Fibroblast of peridontal ligament (primary cell): ENCODE measurements around the gene PSMD4.
"Not testable (repeated sequence)": the region's sequence is repeated elsewhere in the genome, so short reads cannot be mapped to it uniquely, and the experiment has no call there.

Experiments
- DNase-seq: peaks from one replicate; pipeline ENCODE4 v3.0.0-alpha.2; 2010; ENCODE audit errors: extremely low read depth

The PSMD4 gene

DNA sequence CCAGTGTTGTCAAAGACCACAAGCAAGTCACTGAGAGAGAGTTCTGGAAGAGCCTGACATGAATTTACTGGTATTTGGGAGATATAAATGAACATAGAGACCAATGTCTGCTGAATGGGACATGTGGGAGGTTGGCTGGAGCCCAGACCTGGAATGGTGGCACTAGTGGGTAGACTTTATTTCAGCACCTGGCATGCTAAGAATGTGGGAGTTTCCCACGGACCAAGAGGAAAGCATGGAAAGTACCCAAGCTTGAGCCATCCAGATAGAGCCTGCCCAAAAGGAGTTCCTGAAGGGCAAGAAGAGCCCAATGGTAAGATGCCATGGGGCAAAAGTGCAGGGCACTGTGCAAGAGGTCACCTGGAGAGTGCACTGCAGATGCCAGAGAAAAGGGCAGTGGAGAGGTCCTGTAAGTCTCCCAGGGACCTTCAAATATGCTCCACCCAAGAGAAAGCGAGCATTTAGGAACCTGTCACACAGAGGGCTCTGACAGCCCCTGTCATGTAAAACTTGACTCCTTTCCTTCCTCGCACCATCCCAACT, 19.5 kb downstream of the PSMD4 start:
- DNase-seq, result no peak

DNA sequence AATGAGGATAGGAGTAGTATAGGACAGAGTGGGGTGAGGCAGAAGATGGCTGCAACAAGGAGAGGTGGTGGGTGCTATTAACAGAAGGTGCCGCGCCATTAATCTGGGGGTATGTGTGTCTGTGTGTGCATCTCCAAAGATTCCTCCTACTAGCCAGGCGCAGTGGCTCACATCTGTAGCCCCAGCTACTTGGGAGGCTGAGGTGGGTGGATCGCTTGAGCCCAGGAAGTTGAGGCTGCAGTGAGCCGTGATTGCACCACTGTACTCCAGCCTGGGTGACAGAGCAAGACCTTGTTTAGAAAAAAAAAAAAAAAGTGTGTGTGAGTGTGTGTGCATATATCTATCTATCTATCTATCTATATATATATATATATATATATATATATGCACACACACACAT, 20.8 kb downstream of the PSMD4 start:
- DNase-seq, result not testable (repeated sequence)

- DNase-seq, result no peak
Observed at GRCh38 chr1:151277249-151277648, 22.7 kb downstream of the PSMD4 start.

GRCh38 chr1:151281225-151281968, 26.9 kb downstream of the PSMD4 start:
- peak; percentile 98 for DNase-seq

- DNase-seq, result peak; percentile 100
Observed at GRCh38 chr1:151281969-151282882, 27.7 kb downstream of the PSMD4 start, which contains the start of gene ZNF687. Gene ZNF687, plus strand, starts transcription at chr1:151282299. Its CDS starts 3,993 bp downstream, at chr1:151286292.

GRCh38 chr1:151282883-151283725, 28.6 kb downstream of the PSMD4 start:
- DNase-seq, result no peak

- DNase-seq, result no peak
Observed at GRCh38 chr1:151284013-151284577, 29.6 kb downstream of the PSMD4 start.

- DNase-seq, result no peak
Observed at GRCh38 chr1:151286619-151287340, 32.2 kb downstream of the PSMD4 start.

- no peak for DNase-seq
Observed at GRCh38 chr1:151287341-151287699, 32.8 kb downstream of the PSMD4 start.

GRCh38 chr1:151287767-151288500, 33.4 kb downstream of the PSMD4 start:
- no peak for DNase-seq

DNA sequence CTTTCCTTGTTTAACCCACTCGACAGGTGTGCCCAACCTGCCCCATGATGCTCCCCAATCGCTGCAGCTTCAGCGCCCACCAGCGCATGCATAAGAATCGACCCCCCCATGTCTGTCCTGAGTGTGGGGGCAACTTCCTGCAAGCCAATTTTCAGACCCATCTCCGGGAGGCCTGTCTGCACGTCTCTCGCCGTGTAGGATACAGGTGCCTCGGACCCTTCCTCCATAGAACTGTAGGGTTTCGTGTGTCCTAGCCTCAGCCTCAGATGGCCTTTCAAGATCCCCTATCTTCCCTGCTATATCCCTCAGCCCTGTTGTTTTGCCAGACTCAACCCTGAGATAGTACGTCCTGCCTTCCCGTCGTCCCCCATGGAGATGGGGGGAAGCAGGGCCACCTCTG, 34.0 kb downstream of the PSMD4 start:
- no peak for DNase-seq

- DNase-seq, result no peak
Observed at GRCh38 chr1:151289080-151289935, 34.8 kb downstream of the PSMD4 start.

DNA sequence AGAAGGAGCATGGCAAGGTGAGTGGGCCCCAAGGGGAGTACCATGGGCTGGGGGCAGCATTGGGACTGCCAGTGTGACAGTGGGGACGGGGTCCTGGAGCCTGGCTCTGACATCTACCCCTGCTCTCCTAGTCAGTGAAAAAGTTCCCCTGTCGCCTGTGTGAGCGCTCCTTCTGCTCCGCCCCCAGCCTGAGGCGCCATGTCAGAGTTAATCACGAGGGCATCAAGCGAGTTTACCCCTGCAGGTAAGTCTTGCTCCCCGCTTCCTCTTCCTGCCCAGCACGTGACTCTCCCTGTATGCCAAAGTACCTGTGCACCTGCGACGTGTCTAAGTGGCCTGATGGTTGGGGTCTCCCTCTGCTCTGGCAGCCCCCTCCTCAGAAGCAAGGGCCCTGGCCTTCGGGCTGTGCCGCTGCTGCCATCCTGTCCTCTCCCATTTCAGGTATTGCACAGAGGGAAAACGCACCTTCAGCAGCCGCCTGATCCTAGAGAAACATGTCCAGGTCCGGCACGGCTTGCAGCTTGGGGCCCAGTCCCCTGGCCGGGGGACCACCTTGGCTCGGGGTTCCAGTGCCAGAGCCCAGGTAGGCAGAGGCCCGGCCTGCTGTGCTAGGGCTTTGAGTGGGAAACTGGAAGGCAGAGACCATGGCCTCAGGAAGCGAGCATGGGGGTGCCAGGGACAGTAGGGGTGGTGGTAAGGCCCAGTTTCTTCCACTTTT, 35.6 kb downstream of the PSMD4 start:
- DNase-seq, result no peak

DNA sequence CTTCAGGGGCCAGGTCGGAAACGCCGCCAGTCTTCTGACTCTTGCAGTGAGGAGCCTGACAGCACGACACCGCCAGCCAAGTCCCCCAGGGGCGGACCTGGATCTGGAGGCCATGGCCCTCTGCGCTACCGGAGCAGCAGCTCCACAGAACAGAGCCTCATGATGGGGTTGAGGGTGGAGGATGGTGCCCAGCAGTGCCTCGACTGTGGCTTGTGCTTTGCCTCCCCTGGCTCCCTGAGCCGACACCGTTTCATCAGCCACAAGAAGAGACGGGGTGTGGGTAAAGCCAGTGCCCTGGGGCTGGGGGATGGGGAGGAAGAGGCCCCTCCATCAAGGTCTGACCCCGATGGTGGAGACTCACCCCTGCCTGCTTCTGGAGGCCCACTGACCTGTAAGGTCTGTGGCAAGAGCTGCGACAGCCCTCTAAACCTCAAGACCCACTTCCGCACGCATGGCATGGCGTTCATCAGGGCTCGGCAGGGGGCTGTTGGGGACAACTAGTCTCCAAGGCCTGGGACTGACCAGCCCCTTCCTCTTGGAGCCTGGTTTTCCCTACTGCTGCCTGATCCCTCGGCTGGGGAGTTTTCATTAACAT, 36.3 kb downstream of the PSMD4 start:
- DNase-seq, result no peak

GRCh38 chr1:151292207-151293030, 37.9 kb downstream of the PSMD4 start:
- DNase-seq, result no peak

DNA sequence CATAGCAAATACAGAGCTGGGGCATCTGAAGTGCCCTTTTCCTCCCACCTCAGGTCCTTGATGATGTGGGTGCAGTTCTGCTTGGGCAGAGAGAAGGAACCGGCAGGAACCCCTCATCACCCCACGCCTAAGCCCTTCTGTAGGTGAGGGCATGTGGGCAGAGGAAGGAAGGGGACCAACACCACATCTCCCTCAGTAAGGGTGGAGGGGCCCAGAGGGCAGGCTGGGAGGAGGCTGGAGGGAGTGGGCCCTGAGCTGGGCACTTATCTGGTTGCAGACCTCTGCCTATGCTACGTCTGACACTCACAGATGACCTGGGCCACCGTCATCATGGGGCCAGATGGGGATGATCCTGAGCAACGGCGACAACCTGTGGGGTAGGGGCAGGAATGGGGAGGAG, 38.6 kb downstream of the PSMD4 start:
- DNase-seq, result no peak
